Pancreas (tissue), 10 donors: ENCODE results near the gene MSH2. TPM values are rescaled to one million over a fixed set of nuclear protein-coding genes. Genes with fewer than 3 reads are reported as not detected.
"Not testable (repeated sequence)": the region's sequence is repeated elsewhere in the genome, so short reads cannot be mapped to it uniquely, and the experiment has no call there.

Experiments used
- ATAC-seq, 4 donors: fragments of 200-7000 bp; cut with Tn5 transposase; one replicate each; pipeline versions ENCODE4 v1.8.0 to v1.9.1; 2020; ENCODE audit warnings: mild to moderate bottlenecking in 4 of 4, moderate library complexity in 4 of 4
- DNase-seq, 6 donors: peaks; one replicate each; pipeline ENCODE4 v3.0.0-alpha.2; 2020
- FAIRE-seq: peaks from 2 replicates; lab custom pipeline; 2012; peaks lifted over from hg19 to GRCh38; lab: Jason Lieb, UNC
- H3K27ac ChIP-seq, 4 donors: fragments of 200-600 bp; sonication (generic); 1 replicate in 3 of 4; 2 replicates in 1 of 4; pipeline versions ENCODE4 v1.5.0 to v1.8.0; 2020
- H3K27me3 ChIP-seq, 4 donors: fragments of 200-600 bp; one replicate each; pipeline ENCODE4 v1.8.0; 2021
- H3K36me3 ChIP-seq, 3 donors: fragments of 200-600 bp; sonication (generic) in 1 of 3; one replicate each; pipeline versions ENCODE4 v1.5.0 to v1.8.0; 2020 to 2021
- H3K4me1 ChIP-seq, 3 donors: fragments of 200-600 bp; one replicate each; pipeline ENCODE4 v1.8.0; 2021
- H3K4me3 ChIP-seq, 4 donors: fragments of 200-600 bp; sonication (generic) in 2 of 4; one replicate each; pipeline versions ENCODE4 v1.5.0 to v1.8.0; 2020 to 2021
- H3K9me3 ChIP-seq, 4 donors: fragments of 200-600 bp; one replicate each; pipeline ENCODE4 v1.8.0; 2021
- WGBS, 2 donors: extraction: QIAGEN DNeasy Blood & Tissue Kit; methylation state at CpG; one replicate each; pipeline ENCODE4 v1.1.7; 2013; 5-methylcytosine and 5-hydroxymethylcytosine counted together
- intact Hi-C, 3 donors: fragments of 100-400 bp; cut with DNase I; formaldehyde crosslinking; loops; one replicate each; pipeline versions ENCODE4 v1.11.1 to v1.14.2; 2022
- polyA plus RNA-seq, 2 donors: library from polyadenylated mRNA; stranded (reverse); fragments of 200-250 nt; gene quantifications; one replicate each; pipeline ENCODE4 v1.2.3, GENCODE V29; 2013
- total RNA-seq, 6 donors: library from RNA; stranded (reverse); fragmentation: NEBNext Ultra II Directional in 4 of 6; extraction: Animal tissue kit (Norgen Biotek cat#: 25700) in 4 of 6; gene quantifications; one replicate each; pipeline versions ENCODE4 v1.2.1 to v1.2.4, GENCODE V29; 2021 to 2023
- TF ChIP-seq, protein P1 (sequence below), 4 donors: fragments of 200-600 bp; sonication (generic) in 3 of 4; IDR thresholded peaks; one replicate each; pipeline versions ENCODE4 v1.5.0 to v1.8.0; 2021; ENCODE audit warnings: antibody characterized with exemption in 4 of 4
- donor health status: healthy with polysubstance abuse.
- donor health status: DM: no; HTN: no; CAD: no; lungs with moderate emphysema.
- donor health status: DM: no; HTN: no; CAD: no.
- donor health status: control.
- donor health status: control.
- donor health status: Bipolar disorder and iron deficiency.
- donor health status: DM: yes; HTN: yes; CAD: no.
- donor health status: DM: no; HTN: no; CAD: no.
- donor health status: DM: no; HTN: no; CAD: no.
- donor health status: DM: yes; HTN: yes; CAD: no.

Gene MSH2
- total and polyA plus RNA-seq, 8 donors = 3.3 to 10.3 (median 7.3) TPM

DNA sequence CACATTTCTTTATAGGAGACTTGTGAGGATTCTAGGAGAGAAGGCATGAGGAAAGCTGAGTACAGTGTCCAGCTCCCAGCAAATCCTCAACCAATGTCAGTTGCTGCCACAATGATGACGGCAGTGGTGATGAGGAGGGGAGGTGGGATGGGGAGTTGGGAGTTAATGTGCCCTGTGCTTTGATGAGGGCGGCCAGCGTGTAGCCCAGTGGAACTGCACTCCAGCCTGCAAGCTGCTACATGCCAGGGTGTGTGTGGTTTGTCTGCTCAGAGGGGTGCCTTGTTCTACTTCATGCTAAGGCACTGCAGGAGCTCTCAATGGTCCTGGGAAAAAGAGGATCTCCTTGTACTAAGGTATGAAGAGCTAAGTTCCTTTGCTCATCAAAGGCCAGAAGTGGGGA, 96.1 kb downstream of the MSH2 start:
- H3K36me3 ChIP-seq = no peaks in the 10 kb centered on the region
- H3K4me1 ChIP-seq = no peaks in the 10 kb centered on the region
- DNase-seq (no peak), ATAC-seq (no peak), FAIRE-seq (no peak)
- WGBS, 2 donors = 93 to 100% methylated on average over 3 of the region's 3 CpGs
- TF ChIP-seq, protein P1, sequence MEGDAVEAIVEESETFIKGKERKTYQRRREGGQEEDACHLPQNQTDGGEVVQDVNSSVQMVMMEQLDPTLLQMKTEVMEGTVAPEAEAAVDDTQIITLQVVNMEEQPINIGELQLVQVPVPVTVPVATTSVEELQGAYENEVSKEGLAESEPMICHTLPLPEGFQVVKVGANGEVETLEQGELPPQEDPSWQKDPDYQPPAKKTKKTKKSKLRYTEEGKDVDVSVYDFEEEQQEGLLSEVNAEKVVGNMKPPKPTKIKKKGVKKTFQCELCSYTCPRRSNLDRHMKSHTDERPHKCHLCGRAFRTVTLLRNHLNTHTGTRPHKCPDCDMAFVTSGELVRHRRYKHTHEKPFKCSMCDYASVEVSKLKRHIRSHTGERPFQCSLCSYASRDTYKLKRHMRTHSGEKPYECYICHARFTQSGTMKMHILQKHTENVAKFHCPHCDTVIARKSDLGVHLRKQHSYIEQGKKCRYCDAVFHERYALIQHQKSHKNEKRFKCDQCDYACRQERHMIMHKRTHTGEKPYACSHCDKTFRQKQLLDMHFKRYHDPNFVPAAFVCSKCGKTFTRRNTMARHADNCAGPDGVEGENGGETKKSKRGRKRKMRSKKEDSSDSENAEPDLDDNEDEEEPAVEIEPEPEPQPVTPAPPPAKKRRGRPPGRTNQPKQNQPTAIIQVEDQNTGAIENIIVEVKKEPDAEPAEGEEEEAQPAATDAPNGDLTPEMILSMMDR (IDR thresholded peaks at IDR 0.05) = no peak
- H3K27me3 ChIP-seq = no peaks in the 10 kb centered on the region
- H3K9me3 ChIP-seq = no peaks in the 10 kb centered on the region
- intact Hi-C loops = no loop called here
- no peak overlapping the region for H3K27ac ChIP-seq
- no peak overlapping the region for H3K4me3 ChIP-seq

DNA sequence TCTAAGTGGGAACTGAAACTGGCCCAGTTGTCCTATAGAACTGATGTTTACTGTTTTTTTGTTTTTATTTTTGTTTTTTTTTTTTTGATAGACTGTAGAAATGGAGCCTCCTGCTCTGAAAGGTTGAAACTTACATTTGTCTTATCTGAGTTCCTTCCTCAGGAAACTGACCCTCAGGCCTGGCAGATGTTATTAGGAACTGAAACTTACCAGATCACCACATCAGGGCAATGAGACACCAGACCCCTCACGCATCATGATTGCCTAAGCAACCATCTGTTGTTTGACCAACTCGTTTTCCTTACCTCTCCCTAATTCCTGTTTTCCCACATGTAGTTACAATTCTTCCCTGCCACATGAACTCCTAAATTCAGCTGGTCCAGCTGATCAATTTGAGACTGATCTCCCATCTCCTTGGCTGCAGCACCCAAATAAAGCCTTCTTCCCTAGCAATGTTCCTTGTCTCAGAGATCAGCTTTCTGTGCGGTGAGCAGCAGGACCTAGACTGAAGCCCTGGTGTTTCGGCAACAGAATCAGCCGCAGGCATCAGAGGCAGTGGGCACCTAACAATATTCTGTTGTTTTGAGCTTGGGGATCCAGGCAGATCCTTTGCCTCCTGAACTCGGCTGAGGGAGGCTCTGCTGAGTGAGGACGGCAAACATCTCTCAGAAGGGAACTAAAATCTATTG, 96.8 kb downstream of the MSH2 start:
- FAIRE-seq (no peak), ATAC-seq (no peak), DNase-seq (peak in 1 of 6 donors; percentile 1)
- 89 to 92% methylated on average over 7 of the region's 7 CpGs for WGBS, 2 donors
- no peak overlapping the region for H3K27ac ChIP-seq
- intact Hi-C loops = no loop called here
- no peaks in the 10 kb centered on the region for H3K36me3 ChIP-seq
- no peak overlapping the region for H3K4me3 ChIP-seq
- no peaks in the 10 kb centered on the region for H3K27me3 ChIP-seq
- H3K9me3 ChIP-seq = no peaks in the 10 kb centered on the region
- TF ChIP-seq, protein P1 (IDR thresholded peaks at IDR 0.05) = no peak
- H3K4me1 ChIP-seq = no peaks in the 10 kb centered on the region

DNA sequence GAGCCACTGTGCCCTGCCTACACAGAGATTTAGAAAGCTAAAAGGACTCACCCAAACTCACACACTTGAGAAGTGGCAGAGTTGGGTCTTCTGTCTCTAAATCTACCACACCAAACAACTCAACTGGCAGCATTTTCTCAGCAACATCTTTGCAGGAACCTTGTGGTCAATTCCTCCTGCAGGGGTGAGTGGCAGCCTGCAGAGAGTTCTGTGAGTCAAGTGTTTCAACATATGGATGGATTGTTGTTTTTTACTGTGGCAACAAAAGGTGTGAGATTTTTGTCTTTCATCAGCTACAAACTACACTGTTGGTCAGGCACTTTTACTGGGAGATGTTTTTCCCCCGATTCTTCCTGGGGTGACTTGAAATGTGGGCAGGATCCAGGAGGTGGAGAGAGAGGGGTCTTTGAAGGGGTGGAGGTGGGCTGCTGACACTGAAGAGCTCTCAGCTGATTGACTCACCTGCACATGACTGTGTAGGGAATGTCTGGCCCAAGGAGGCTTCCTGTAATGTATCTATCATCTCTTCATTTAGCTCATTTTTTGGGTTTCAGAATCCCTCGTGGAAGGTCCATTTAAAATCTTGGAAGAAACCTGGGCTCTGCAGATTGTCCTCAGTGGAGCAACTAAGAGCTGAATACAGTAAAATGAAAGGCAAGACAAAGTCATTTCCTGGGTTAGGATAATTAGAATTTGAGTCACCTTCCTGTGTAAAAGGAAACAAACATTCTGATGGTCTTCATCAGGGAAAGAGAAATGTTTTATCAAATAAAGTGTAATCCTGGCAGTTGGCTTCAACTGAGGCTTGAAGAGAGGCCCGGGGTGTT, 98.6 kb downstream of the MSH2 start:
- H3K9me3 ChIP-seq = no peaks in the 10 kb centered on the region
- TF ChIP-seq, protein P1 (IDR thresholded peaks at IDR 0.05) = no peak
- H3K36me3 ChIP-seq = no peaks in the 10 kb centered on the region
- no peak overlapping the region for H3K4me3 ChIP-seq
- 66 to 68% methylated on average over 3 of the region's 3 CpGs for WGBS, 2 donors
- peak in 1 of 6 donors; percentile 2 for DNase-seq
- no peaks in the 10 kb centered on the region for H3K4me1 ChIP-seq
- FAIRE-seq = no peak
- H3K27me3 ChIP-seq = no peaks in the 10 kb centered on the region
- no peak overlapping the region for H3K27ac ChIP-seq
- intact Hi-C loops = no loop called here
- no peak for ATAC-seq

DNA sequence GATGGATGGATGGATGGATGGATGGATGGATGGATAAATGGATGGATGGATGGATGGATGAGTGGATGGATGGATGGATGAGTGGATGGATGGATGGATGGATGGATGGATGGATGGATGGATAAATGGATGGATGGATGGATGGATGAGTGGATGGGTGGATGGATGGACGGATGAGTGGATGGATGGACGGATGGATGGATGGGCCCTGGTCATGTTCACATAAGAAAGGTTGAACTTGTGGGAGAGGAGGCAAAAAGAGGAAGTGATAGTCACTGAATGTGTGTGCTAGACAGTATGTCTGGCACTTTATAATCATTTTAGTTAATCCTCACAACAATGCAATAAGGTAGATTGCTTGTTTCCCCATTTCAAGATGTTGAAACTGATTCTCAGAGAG, 99.5 kb downstream of the MSH2 start:
- ATAC-seq = not testable (repeated sequence)

DNA sequence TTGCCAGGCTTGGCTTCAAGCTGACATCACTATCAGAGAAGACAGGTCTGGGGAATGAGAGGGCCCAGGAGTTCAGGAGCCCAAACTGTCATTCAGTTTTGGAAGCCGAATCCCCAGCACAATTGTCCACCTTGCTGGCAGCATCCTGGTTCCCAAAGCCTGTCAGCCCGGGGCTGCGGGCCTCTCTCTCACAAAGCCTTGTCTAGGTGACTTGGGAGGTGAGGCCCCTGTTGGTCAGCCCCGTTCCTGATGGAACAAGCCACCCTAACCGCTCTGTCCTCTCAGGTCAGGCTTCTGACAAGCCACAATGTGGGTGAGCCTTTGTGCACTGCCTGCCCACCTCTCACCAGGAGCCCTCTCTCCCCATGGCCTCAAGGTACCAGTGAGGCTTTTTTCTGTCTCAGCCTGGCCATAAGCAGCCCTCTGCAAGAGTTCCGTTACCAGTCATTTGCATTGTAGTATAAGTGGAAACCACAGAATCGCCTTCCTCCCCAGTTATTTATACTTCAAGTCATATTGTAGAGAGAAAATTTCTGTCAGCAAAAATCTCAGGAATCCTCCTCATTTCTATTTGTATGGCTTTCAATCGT, 100.6 kb downstream of the MSH2 start:
- ATAC-seq = no peak
- intact Hi-C loops = no loop called here
- WGBS, 2 donors = 84 to 87% methylated on average over 8 of the region's 8 CpGs
- Histone ChIP-seq H3K36me3 (no peaks in the 10 kb centered on the region), H3K4me3 (no peak overlapping the region), H3K4me1 (no peaks in the 10 kb centered on the region), H3K27ac (no peak overlapping the region), H3K9me3 (no peaks in the 10 kb centered on the region), H3K27me3 (no peaks in the 10 kb centered on the region)
- no peak for FAIRE-seq
- TF ChIP-seq, protein P1 (IDR thresholded peaks at IDR 0.05) = no peak
- no peak for DNase-seq

More for the DNA sequence above, 99.5 kb downstream of the MSH2 start:
- H3K27me3 ChIP-seq, H3K36me3 ChIP-seq, intact Hi-C loops, H3K4me1 ChIP-seq, H3K4me3 ChIP-seq, FAIRE-seq, DNase-seq, H3K9me3 ChIP-seq, H3K27ac ChIP-seq: not testable (repeated sequence)
- 69 to 80% methylated on average over 2 of the region's 2 CpGs for WGBS, 2 donors
